ENCODE results near the gene MRAP. TPM values are rescaled to one million over a fixed set of nuclear protein-coding genes. Genes with fewer than 3 reads are reported as not detected.
A peak's percentile ranks its signal among the peaks of the same experiment; 100 is the strongest.

The MRAP gene
- not detected in 2 replicates for total RNA-seq

DNA sequence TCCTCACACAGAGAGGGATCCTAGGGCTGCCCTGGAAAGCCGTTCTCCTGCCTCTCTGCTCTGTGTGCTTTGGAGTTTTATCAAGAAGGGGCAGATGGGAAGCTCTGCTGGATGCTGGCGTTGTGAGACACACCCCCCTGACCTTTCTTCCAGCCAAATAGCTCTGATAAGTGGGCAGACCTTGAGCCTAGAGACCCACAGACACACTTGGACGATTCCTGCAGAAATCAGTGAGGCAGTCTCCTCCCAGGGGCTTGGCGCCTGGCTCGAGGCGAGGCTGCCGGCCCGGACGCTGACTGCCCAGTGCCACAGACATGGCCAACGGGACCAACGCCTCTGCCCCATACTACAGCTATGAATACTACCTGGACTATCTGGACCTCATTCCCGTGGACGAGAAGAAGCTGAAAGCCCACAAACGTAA, at the start of gene MRAP:
Gene MRAP, plus strand, starts transcription at position 198 of the 424 bp plus-strand sequence. Its CDS starts 117 bp downstream, at position 315.
- no peak for DNase-seq (ENCODE audit: low read depth)
- no peak within 1 kb of the TSS for H3K4me3 ChIP-seq (ENCODE audit: low read depth, low read length)
- TF ChIP-seq, protein P1, sequence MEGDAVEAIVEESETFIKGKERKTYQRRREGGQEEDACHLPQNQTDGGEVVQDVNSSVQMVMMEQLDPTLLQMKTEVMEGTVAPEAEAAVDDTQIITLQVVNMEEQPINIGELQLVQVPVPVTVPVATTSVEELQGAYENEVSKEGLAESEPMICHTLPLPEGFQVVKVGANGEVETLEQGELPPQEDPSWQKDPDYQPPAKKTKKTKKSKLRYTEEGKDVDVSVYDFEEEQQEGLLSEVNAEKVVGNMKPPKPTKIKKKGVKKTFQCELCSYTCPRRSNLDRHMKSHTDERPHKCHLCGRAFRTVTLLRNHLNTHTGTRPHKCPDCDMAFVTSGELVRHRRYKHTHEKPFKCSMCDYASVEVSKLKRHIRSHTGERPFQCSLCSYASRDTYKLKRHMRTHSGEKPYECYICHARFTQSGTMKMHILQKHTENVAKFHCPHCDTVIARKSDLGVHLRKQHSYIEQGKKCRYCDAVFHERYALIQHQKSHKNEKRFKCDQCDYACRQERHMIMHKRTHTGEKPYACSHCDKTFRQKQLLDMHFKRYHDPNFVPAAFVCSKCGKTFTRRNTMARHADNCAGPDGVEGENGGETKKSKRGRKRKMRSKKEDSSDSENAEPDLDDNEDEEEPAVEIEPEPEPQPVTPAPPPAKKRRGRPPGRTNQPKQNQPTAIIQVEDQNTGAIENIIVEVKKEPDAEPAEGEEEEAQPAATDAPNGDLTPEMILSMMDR (IDR thresholded peaks at IDR 0.05; ENCODE audit: insufficient read depth, low read depth, low read length): no peak

DNA sequence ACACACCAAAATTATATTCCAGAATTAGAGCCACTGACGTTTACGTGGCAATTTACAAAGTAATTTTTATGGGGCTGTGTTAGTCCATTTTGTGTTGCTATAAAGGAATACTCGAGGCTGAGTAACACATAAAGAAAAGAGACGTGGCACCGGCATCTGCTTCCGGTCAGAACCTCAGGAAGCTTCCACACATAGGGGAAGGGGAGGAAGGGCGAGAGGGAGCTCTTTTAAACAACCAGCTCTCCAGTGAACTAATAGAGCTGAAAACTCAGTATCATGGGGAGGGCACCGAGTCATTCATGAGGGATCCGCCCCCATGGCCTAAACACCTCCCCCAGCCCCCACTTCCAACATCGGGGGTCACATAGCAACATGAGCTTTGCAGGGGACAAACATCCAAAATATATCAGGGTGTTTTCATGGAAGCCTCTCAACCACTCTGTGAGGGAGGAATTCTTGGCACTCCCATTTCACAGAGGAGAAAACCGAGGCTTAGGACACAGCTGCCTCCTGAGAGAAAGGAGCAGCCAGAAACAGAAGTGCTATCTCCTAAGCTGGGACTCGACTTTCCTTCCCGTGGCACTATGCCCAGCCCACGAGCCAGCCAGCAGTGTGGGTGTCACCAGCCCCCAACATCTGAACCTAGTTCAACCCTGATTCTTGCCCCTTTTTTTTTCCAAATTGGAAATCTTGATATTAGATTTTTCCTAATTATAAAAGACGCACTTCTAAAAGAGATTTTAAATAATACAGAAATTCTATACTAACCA, 49.0 kb upstream of the MRAP start:
- DNase-seq (ENCODE audit: low read depth): no peak
- TF ChIP-seq, protein P1 (IDR thresholded peaks at IDR 0.05; ENCODE audit: insufficient read depth, low read depth, low read length): no peak
- H3K4me3 ChIP-seq (ENCODE audit: low read depth, low read length): no peak overlapping the region

DNA sequence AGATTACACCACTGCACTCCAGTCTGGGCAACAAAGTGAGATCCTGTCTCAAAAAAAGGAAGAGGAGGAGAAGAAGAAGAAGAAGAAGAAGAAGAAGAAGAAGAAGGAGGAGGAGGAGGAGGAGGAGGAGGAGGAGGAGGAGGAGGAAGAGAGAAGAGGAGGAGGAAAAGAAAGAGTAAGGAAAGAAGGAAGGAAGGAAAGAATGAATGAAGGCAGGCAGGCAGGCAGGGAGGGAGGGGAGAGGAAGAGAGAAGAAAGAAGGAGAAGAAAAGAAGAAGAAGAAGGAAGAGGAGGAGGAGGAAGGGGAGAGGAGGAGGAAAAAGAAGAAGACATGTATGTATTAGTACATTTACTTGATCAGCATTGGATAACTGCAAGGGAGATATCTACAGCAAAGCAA, 46.5 kb upstream of the MRAP start:
- TF ChIP-seq, protein P1 (IDR thresholded peaks at IDR 0.05; ENCODE audit: insufficient read depth, low read depth, low read length): no peak
- DNase-seq (ENCODE audit: low read depth): no peak
- no peak overlapping the region for H3K4me3 ChIP-seq (ENCODE audit: low read depth, low read length)

DNA sequence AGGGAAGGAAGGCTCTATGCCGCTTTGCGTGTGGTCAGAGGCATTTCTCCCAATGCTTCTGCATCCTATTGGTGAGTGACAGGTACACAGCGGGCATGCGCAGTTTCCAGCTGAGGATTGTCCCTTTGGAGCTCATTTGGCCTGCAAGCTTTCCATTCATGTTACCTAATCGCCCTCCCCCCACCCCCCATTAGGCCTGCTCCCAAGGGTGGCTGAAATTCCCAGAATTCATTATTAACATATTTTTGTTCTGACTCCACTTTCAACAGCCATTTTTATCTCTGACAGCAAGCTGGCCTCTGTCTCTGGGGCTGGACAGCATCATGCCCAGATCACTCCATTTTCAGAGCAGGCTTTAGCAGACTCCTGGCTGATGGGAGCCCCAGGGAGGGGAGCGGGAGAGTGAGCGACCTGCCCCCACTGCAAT, 45.4 kb upstream of the MRAP start:
- TF ChIP-seq, protein P1 (IDR thresholded peaks at IDR 0.05; ENCODE audit: insufficient read depth, low read depth, low read length): no peak
- no peak overlapping the region for H3K4me3 ChIP-seq (ENCODE audit: low read depth, low read length)
- peak; percentile 43 for DNase-seq (ENCODE audit: low read depth)

DNA sequence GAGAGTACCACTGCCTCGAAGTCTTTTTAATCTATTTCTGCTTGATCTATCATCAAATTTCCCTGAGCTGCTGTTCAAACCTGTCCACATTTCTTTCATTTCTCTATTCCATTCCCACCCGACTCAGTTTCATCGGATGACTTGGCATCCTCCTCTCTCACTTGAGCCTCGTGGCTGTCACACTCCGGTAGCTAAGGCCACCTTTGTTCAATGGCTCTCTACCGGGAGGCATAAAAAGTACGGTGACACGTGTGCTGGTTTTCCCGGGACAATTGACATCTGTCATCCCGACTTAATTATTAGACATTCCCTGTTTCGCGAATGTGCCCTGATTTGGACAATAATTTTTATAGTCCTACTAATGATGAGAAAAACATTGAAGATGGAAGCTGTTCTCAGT, 42.4 kb upstream of the MRAP start:
- no peak for DNase-seq (ENCODE audit: low read depth)
- no peak overlapping the region for H3K4me3 ChIP-seq (ENCODE audit: low read depth, low read length)
- TF ChIP-seq, protein P1 (IDR thresholded peaks at IDR 0.05; ENCODE audit: insufficient read depth, low read depth, low read length): no peak

DNA sequence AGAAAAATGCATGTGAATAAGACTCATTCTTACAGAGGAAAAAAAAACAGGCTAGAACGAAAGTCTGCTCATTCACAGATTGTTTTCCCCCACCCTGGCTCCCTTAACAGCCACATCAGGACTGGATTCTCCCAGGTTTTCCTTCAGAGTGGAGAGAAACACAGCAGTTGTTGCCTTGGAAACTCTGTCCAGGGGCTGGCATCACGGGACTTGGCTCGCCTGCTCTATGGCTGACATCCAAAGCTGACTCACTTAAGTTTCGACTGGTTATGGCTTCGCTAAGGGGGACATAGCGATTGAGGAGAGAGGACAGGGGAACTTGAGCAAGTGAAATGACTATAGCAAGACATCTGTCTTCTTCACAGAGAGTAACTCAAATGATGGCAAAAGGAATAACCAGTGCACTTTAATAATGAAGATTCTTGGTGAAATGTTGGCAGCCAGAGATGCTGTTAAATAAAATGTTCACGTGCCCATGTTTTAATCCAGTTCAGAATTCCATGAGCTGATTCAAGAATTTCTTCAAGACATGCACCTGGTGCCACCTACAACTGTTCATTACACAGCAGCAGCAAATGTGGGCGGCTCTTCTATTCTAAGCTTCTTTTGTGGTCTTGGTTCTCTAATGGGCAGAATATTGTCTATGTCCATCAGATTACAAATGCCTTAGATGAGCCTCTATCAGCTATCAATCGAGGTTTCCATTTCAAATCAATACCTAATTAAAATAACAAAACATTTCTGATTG, 41.6 kb upstream of the MRAP start:
- peak; percentile 86 for DNase-seq (ENCODE audit: low read depth)
- no peak overlapping the region for H3K4me3 ChIP-seq (ENCODE audit: low read depth, low read length)
- TF ChIP-seq, protein P1 (IDR thresholded peaks at IDR 0.05; ENCODE audit: insufficient read depth, low read depth, low read length): no peak

Measured in fibroblast of villous mesenchyme (primary cell).